Tibial nerve (tissue), 4 donors: ENCODE measurements around the gene RNASE1. TPM values are rescaled to one million over a fixed set of nuclear protein-coding genes. Genes with fewer than 3 reads are reported as not detected.

Source experiments
- DNase-seq, 2 donors: peaks; one replicate each; pipeline ENCODE4 v3.0.0-alpha.2; 2019; ENCODE audit warnings: low spot score in 2 of 2
- H3K27ac ChIP-seq, 4 donors: fragments of 200-600 bp; sonication (generic) in 3 of 4; one replicate each; pipeline ENCODE4 v1.5.1; 2017 to 2019; ENCODE audit warnings: mild to moderate bottlenecking in 1 of 4
- H3K27me3 ChIP-seq, 2 donors: fragments of 200-600 bp; sonication (generic) in 1 of 2; one replicate each; pipeline versions ENCODE4 v1.5.1 to v1.6.0; 2017 to 2019
- H3K36me3 ChIP-seq, 3 donors: fragments of 200-600 bp; sonication (generic); one replicate each; pipeline ENCODE4 v1.5.1; 2018 to 2019
- H3K4me1 ChIP-seq, 4 donors: fragments of 200-600 bp; sonication (generic) in 3 of 4; one replicate each; pipeline ENCODE4 v1.5.1; 2017 to 2019
- H3K4me3 ChIP-seq, 4 donors: fragments of 200-600 bp; sonication (generic) in 3 of 4; one replicate each; pipeline ENCODE4 v1.5.1; 2017 to 2019; ENCODE audit warnings: mild to moderate bottlenecking in 1 of 4, moderate library complexity in 1 of 4
- H3K9me3 ChIP-seq, 4 donors: fragments of 200-600 bp; sonication (generic) in 3 of 4; one replicate each; pipeline ENCODE4 v1.5.1; 2017 to 2019
- CTCF ChIP-seq, 5 experiments: fragments of 200-600 bp in 3 of 5; fragments of 450-650 bp in 2 of 5; sonication (generic) in 3 of 5; IDR thresholded peaks; one replicate each; pipeline ENCODE4 v1.5.1; 2016 to 2019; ENCODE audit warnings: antibody characterized with exemption in 5 of 5, mild to moderate bottlenecking in 3 of 5, moderate library complexity in 2 of 5
- EP300 ChIP-seq, 2 donors: sonication (generic); formaldehyde crosslinking; IDR thresholded peaks; one replicate each; pipeline ENCODE4 v1.6.1; 2017; ENCODE audit warnings: antibody characterized with exemption in 2 of 2, mild to moderate bottlenecking in 1 of 2
- POLR2A ChIP-seq, 2 donors: fragments of 450-650 bp; IDR thresholded peaks; one replicate each; pipeline ENCODE4 v1.6.1; 2017; ENCODE audit warnings: antibody characterized with exemption in 2 of 2, mild to moderate bottlenecking in 2 of 2, moderate library complexity in 2 of 2
- WGBS, 2 donors: methylation state at CpG; one replicate each; pipeline ENCODE4 v1.1.5; 2018; 5-methylcytosine and 5-hydroxymethylcytosine counted together
- total RNA-seq, 4 donors: library from RNA; depleted of rRNA; stranded (reverse); fragments of >200 nt; gene quantifications; one replicate each; pipeline ENCODE4 v1.1.0, GENCODE V29; 2016

Gene RNASE1
- total RNA-seq, 4 donors from 2014 or later = 245 to 430 (median 379) TPM

- no peak for DNase-seq
- Histone ChIP-seq H3K4me3 (peak overlapping the region in 1 of 4 donors; percentile 45), H3K36me3 (no peaks in the 10 kb centered on the region), H3K27ac (peak overlapping the region in 2 of 4 donors; percentile 67 to 75), H3K27me3 (no peaks in the 10 kb centered on the region), H3K4me1 (peaks cover 0 to 32% (median 4%) of the 10 kb centered on the region in 4 donors), H3K9me3 (no peaks in the 10 kb centered on the region)
- 73 to 86% methylated on average over 6 of the region's 6 CpGs for WGBS, 2 donors
- TF ChIP-seq CTCF (IDR thresholded peaks at IDR 0.05) (no peak), EP300 (IDR thresholded peaks at IDR 0.05) (no peak), POLR2A (IDR thresholded peaks at IDR 0.05) (no peak)
Measured at GRCh38 chr14:20798932-20799331, 3.7 kb downstream of the RNASE1 start.

- TF ChIP-seq EP300 (IDR thresholded peaks at IDR 0.05) (peak in 1 of 2 donors; percentile 9), POLR2A (IDR thresholded peaks at IDR 0.05) (no peak)
- H3K36me3 ChIP-seq = no peaks in the 10 kb centered on the region
- H3K9me3 ChIP-seq = no peaks in the 10 kb centered on the region
- H3K27me3 ChIP-seq = no peaks in the 10 kb centered on the region
- H3K4me3 ChIP-seq = no peak overlapping the region
- DNase-seq = peak in 1 of 2 donors; percentile 25
- H3K4me1 ChIP-seq = peaks cover 0 to 32% (median 4%) of the 10 kb centered on the region in 4 donors
- peak overlapping the region in 2 of 4 donors; percentile 67 to 75 for H3K27ac ChIP-seq
- 65 to 72% methylated on average over 7 of the region's 7 CpGs for WGBS, 2 donors
Measured at GRCh38 chr14:20798318-20798717, 4.3 kb downstream of the RNASE1 start.

GRCh38 chr14:20797164-20797563 is 5.5 kb downstream of the RNASE1 start:
- DNase-seq = no peak
- H3K27ac ChIP-seq = no peak overlapping the region
- H3K4me1 ChIP-seq = peaks cover 0 to 25% (median 4%) of the 10 kb centered on the region in 4 donors
- WGBS, 2 donors = 72 to 77% methylated on average over 1 of the region's 1 CpG
- TF ChIP-seq EP300 (IDR thresholded peaks at IDR 0.05) (no peak), CTCF (IDR thresholded peaks at IDR 0.05) (no peak), POLR2A (IDR thresholded peaks at IDR 0.05) (no peak)
- no peak overlapping the region for H3K4me3 ChIP-seq
- no peaks in the 10 kb centered on the region for H3K27me3 ChIP-seq
- H3K36me3 ChIP-seq = no peaks in the 10 kb centered on the region
- no peaks in the 10 kb centered on the region for H3K9me3 ChIP-seq

DNA sequence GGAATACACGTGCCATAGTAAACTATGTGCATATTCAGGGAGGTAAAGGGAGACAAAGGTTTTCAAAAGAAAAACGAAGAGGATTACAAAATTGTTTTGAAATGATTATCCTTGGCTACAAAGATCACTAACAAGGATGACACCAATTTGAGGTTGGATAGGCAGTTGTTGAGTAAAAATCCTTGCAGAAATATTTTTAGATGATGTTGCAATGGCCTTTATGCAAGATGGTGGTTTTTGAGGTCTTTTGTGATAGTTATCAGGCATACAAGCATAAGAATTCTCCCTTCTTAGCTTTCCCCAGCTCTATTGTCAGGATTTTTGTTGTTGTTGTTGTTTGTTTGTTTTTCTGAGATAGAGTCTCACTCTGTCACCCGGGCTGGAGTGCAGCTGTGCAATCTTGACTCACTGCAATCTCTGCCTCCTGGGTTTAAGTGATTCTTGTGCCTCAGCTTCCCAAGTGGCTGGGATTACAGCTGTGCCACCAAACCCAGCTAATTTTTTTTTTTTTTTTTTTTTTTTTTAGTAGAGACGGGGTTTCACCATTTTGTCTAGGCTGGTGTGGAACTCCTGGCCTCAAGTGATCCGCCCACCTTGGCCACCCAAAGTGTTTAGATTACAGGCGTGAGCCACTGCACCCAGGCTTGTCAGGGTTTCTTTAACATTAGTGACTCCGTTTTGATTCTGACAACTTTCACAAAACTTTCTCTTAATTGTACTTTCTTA is 7.8 kb downstream of the RNASE1 start:
- DNase-seq = no peak
- H3K36me3 ChIP-seq = no peaks in the 10 kb centered on the region
- H3K27me3 ChIP-seq = no peaks in the 10 kb centered on the region
- TF ChIP-seq POLR2A (IDR thresholded peaks at IDR 0.05) (no peak), CTCF (IDR thresholded peaks at IDR 0.05) (no peak), EP300 (IDR thresholded peaks at IDR 0.05) (no peak)
- H3K9me3 ChIP-seq = no peaks in the 10 kb centered on the region
- H3K27ac ChIP-seq = no peak overlapping the region
- WGBS, 2 donors = 69 to 76% methylated on average over 7 of the region's 7 CpGs
- H3K4me3 ChIP-seq = no peak overlapping the region
- peaks cover 0 to 6% (median 2%) of the 10 kb centered on the region in 4 donors for H3K4me1 ChIP-seq

- no peak for TF ChIP-seq POLR2A (IDR thresholded peaks at IDR 0.05)
- TF ChIP-seq CTCF (IDR thresholded peaks at IDR 0.05) = no peak
- TF ChIP-seq EP300 (IDR thresholded peaks at IDR 0.05) = no peak
- DNase-seq = no peak
- H3K4me1 ChIP-seq = no peaks in the 10 kb centered on the region
- H3K36me3 ChIP-seq = no peaks in the 10 kb centered on the region
- 83 to 88% methylated on average over 4 of the region's 4 CpGs for WGBS, 2 donors
- no peaks in the 10 kb centered on the region for H3K27me3 ChIP-seq
- H3K9me3 ChIP-seq = no peaks in the 10 kb centered on the region
- no peak overlapping the region for H3K4me3 ChIP-seq
- H3K27ac ChIP-seq = no peak overlapping the region
Measured at GRCh38 chr14:20792556-20792955, 10.1 kb downstream of the RNASE1 start.
